HG02759 (cell line): ENCODE data around the gene PSMF1.
A peak's percentile ranks its signal among the peaks of the same experiment; 100 is the strongest.

Experiments used
- ATAC-seq: cut with Tn5 transposase; IDR thresholded peaks from one replicate; pipeline ENCODE4 v1.9.1; 2021; ENCODE audit warnings: mild to moderate bottlenecking, moderate library complexity; ENCODE audit not compliant: unreplicated experiment

The PSMF1 gene

DNA sequence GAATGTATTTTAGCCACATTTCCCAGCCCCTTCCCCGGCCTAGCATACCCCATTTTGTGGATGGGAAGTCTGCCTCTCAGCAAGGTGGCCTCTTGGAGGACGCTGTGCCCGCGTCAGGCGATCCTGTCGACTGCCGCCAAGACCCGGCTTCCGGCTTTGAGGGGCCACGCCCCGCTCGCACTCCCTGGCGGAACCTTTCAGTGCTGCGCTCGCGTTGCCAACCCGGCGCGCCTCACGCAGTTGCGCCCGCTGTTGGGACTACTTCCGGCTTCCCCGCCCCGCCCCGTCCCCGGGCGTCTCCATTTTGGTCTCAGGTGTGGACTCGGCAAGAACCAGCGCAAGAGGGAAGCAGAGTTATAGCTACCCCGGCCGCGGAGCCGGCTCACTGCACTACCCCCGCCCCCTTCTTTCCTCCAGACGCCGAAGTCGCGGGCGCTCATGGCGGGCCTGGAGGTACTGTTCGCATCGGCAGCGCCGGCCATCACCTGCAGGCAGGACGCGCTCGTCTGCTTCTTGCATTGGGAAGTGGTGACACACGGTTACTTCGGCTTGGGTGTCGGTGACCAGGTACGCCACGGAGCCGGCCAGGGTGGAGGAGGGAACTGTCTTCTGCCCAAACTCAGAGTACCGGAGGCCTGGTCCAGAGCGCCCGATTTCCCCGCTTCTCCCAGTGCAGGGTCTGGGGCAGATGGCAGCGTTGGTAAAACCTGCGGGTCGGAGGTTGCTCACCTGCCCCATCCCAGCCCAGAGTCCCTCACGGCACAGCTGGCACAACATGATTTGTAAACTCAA, at the start of gene PSMF1:
Gene PSMF1, plus strand, starts transcription at position 267 of the 792 bp plus-strand sequence. Its CDS starts 172 bp downstream, at position 439.
- ATAC-seq, result peak; percentile 96

DNA sequence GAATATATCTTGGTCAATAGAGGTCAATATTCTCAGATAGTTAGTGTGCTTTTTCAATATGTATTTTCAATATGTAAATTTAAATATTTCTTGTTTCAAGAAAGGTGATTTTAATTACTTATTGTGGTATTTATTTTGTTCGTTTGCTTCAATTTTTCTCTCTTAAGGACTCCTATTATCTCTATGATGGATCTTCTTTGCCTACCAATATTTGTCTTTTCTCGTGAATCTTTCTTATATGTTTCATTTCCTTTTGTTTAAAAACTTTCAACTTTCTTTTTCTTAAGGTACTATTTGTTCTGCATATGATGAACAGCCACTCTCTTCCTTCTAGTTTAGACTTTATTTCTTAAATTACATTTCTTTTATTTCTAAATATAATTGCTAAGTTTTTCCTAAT, 46.1 kb upstream of the PSMF1 start:
- no peak for ATAC-seq

GRCh38 chr20:1075616-1076015, 42.8 kb upstream of the PSMF1 start:
- ATAC-seq, result no peak

- no peak for ATAC-seq
Measured at GRCh38 chr20:1081891-1082290, 36.5 kb upstream of the PSMF1 start.

DNA sequence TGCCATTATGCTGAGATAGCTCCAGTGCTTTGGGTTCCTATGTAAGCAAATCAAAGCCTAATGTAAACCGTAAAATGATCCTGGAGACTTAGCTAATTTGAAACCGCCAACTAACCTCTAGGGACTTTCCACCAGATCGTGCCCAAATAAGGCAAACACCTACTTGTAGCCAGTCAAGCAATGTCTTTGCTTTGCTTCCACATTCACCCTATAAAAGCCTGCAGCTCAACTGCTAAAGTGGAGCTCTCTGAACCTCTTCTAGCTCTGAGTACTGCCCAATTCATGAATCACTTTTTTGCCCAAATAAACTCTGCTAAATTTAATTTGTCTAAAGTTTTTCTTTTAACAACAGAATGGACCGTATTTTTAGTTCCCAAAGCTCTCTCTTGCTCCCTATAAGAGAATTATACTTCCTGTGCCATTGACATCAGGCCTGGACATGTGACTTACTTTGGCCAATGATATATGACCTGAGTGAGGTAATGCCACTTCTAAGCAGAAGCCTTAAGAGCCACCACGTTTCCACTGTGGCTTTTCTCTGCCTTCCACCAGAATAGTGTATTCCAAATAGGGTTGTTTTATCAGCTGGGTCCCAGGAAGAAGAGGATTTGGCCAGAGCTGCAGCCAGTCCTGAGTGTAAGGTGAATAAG, 34.8 kb upstream of the PSMF1 start:
- ATAC-seq, result no peak

DNA sequence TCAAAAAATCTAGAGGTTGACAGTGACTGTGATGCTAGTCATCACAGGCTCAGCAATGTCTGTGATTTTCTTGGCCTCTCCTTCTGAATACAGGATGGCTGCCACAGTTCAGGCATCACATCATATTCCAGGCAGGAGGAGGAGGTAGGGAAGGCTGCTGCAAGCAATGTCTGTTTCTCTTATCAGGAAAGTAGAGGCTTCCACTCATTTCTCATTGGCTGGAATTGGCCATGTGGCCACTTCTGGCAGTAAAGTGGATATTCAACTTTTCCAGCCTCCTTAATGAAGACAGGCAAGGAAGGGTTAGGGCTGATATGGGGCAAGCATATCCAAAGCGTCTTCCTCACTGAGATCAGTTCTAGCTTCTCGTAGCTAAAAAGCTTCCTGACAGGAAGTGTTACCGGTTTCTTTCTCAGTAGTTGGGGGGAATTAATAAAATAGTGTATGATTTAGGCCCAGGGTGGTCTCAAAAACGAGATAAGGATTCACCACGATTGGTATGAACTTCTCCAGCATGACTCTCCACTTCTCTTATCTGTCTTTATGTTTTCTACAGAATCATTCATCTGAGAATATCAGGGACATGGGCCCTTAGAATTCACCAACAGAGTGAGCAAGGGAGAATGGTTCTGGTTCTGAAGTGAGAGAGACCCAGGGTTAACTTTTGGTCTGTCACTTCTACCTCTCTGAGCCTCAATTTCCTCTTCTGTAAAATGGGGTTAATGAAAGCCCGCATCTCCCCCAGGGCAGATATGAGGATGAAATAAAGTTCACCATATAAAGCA, 32.7 kb upstream of the PSMF1 start:
- no peak for ATAC-seq

- ATAC-seq, result no peak
Measured at GRCh38 chr20:1086277-1087213, 31.9 kb upstream of the PSMF1 start.

- ATAC-seq, result no peak
Measured at GRCh38 chr20:1087311-1087905, 31.0 kb upstream of the PSMF1 start.

- ATAC-seq, result no peak
Measured at GRCh38 chr20:1094751-1095150, 23.7 kb upstream of the PSMF1 start.

GRCh38 chr20:1101533-1101932, 16.9 kb upstream of the PSMF1 start:
- no peak for ATAC-seq

DNA sequence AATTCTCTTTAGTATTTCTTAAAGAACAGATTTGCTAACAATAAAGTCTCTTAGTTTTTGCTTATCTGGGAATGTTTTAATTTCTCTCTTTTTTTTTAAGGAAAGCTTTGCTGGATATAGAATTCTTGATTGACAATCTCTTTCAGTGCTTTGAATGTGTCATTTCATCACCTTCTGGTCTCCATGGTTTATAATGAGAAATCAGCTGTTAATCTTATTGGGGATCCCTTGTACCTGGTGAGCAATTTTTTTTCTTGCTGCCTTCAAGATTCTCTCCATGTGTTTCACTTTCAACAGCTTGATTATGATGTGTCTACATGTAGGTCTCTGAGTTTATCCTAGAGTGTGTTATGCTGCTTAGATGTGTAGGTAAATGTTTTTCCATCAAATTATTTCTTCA, 16.4 kb upstream of the PSMF1 start:
- ATAC-seq, result no peak

DNA sequence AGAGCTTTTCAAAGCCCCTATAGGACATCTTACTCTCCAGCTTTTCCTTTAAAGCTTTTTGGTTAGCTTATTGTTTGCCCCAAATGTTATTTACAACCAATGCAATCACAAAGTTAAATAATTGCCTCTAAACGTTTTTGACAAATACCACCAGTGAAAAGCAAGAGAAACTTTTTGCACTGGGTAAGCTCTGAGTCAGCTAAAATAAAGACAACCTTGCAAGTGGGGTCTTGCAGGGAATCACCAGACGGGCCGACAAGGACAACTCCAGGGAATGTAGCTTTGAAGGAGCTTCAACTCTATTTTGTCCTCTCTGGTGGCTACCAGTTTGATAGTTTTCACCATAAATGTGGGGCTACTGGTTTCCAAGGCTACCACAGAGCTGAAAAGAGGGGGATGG, 14.7 kb upstream of the PSMF1 start:
- ATAC-seq, result no peak

DNA sequence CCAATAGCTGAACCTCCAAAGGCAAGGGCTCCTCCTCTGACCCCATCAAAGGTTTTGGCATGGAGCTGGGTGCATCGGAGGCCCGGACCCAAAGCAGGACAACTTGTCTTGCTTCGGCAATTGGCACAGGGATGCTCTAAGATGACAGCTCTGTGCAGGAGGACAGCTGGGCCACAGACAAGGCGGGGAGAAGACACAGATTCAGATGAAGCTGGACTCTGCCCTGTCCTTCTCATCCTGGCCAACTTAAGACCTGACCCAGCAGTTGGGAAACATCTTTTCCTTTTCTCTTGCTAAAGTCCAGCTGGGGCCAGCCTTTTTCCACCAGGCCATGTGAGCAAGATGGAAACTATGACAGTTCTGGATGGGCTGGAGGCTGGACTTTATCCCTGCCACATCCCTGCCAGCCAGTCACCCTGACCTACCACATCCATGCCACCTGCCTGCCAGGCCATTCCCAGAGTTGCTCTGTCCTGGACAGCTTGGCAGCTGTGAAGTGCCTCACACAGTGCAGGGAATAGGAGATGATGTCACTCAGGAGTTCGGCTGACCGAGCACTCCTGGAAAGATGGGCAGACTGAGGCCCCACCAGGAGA, 12.7 kb upstream of the PSMF1 start:
- no peak for ATAC-seq

DNA sequence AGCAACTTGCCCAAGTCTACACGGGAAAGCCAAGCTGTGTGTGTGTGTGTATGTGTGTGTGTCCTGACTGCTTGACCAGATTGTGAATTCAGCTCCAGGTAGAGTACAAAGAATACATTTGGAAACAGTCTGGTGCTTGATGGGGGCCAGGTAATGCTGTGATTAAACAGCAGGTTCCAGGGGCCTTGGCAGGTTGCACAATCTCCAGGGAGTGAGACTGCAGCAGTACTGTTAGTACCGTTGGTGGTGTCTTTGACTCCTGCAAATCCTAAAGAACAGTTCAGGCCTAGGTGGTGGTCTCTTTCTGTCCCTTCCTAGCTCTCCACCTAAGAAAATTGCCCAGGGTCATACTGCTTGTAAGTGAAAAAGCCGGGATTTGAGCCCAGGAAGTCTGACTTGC, 11.2 kb upstream of the PSMF1 start:
- no peak for ATAC-seq

DNA sequence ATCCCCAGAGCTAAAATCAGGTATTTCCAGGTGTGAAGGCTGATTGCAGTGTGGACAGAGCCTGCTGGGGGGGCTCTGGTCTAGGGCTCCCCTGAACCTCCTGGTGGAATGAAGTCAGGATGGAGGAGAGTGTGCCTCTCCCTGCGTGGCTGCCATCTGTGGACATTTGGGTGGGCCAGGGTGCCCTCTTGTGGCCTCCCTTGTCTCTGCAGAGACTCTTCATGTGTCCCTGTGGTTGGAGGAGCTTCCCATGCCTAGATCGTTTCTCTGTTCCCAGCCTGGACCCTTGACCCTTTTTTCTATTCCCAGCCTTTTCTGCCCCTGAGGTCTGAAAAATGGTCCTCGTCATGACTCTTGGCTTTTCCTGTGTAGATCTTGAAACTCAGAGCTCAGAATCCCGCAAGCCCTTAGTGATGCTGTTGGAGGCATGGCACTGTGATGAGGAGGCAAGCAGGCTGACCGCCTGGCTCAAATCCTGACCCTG, 9.9 kb upstream of the PSMF1 start:
- no peak for ATAC-seq

- ATAC-seq, result no peak
Measured at GRCh38 chr20:1112908-1113307, 5.5 kb upstream of the PSMF1 start.

- ATAC-seq, result no peak
Measured at GRCh38 chr20:1118004-1118335, 432 bp upstream of the PSMF1 start.

DNA sequence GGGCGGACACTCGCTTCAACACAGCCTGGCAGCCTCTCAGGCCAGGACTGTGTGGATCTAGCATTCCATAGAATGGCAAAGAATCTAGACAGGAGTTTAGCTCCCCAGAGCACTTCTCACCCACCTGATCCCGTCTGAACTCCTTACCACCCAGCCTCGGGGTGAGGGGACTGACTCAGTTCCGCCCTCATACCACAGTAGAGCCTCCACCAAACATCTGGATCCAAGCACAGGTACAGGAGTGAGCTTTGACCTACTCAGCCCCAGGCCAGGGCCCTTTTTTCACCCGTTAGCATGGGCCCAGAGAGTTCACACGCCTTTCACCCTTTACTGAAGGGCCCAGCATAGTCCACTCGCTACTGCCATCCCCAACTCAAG, 715 bp downstream of the PSMF1 start:
- ATAC-seq, result no peak

- no peak for ATAC-seq
Measured at GRCh38 chr20:1119524-1119923, 1.1 kb downstream of the PSMF1 start.

DNA sequence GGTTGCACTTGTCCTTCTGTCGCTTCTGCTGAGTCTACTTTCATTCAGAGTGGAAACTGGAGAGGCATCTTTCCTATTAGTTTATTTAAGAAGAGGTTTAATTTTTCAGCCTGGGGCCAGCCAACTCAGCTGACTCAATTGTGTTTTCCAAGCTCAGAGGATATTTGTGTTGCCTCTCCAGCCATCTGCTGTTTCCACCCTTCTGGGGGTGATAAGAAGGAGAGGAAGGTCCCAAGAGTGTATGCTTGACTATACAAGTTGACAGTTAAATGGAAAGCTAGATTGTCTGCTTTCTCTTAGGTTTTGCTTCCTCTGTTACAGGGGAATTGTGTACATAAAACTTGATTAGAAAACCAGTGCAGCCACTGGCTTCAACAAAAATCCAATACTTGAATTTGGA, 3.0 kb downstream of the PSMF1 start:
- ATAC-seq, result no peak
